ENCODE data around the gene PRAMEF12.

DNA sequence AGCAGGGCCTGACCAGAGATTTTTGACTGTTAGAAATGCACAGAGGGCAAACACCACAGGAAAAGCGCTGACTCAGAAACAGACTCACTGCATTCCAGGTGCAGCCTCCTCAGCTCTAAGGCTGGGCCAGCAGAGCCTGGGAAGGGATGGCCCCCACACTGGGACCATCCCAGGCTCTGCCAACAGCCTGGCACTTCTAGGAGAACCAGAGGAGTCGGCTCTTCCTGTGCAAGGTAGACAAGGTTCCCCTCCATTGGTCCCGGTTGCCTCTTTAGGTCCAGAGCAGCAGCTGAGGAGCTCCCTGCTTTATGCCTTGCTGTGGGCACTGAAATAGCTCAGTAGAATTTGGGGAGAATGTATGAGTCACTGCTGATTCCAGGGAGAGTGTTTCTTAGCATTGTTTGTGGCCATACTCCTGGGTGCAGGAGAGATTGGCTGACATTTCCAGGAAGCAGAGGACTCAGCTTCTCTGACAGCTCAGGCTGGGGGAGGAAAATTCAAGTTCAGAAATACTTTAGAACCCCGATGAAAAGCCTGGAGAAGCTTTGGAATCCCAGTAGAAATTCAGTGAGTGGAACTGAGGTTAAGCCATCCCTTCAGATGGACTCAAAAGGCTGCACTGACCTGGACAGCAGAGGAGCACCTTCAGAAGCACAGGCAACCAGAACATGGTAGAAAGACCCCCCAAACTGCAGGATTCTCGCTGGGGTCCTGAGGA, 37.3 kb downstream of the PRAMEF12 start:
- TF ChIP-seq CTCF (IDR thresholded peaks at IDR 0.05) (no peak), POLR2A (IDR thresholded peaks at IDR 0.05) (no peak)
